Uterus (tissue), 4 donors: ENCODE results near the gene RBFOX2. TPM values are rescaled to one million over a fixed set of nuclear protein-coding genes. Genes with fewer than 3 reads are reported as not detected.

Experiments
- DNase-seq, 2 donors: peaks; one replicate each; pipeline ENCODE4 v3.0.0-alpha.2; 2019 to 2020
- H3K27ac ChIP-seq, 2 donors: fragments of 200-600 bp; sonication (generic); 1 replicate in 1 of 2; 2 replicates in 1 of 2; pipeline ENCODE4 v1.5.1; 2016 to 2018
- H3K27me3 ChIP-seq, 2 donors: fragments of 200-600 bp; sonication (generic); one replicate each; pipeline ENCODE4 v1.5.1; 2018 to 2019; ENCODE audit warnings: control low read depth in 1 of 2
- H3K36me3 ChIP-seq, 2 donors: fragments of 200-600 bp; sonication (generic); one replicate each; pipeline ENCODE4 v1.5.1; 2019; ENCODE audit warnings: control low read depth in 1 of 2
- H3K4me1 ChIP-seq, 2 donors: fragments of 200-600 bp; sonication (generic); one replicate each; pipeline ENCODE4 v1.5.1; 2018 to 2019; ENCODE audit warnings: control low read depth in 1 of 2
- H3K4me3 ChIP-seq, 2 donors: fragments of 200-600 bp; sonication (generic); 1 replicate in 1 of 2; 2 replicates in 1 of 2; pipeline ENCODE4 v1.5.1; 2018 to 2019; ENCODE audit warnings: mild to moderate bottlenecking in 1 of 2
- H3K9me3 ChIP-seq, 2 donors: fragments of 200-600 bp; sonication (generic); one replicate each; pipeline ENCODE4 v1.5.1; 2019; ENCODE audit warnings: control low read depth in 1 of 2
- CTCF ChIP-seq, 4 experiments: fragments of 200-600 bp in 2 of 4; fragments of 450-650 bp in 2 of 4; sonication (generic) in 2 of 4; IDR thresholded peaks; one replicate each; pipeline ENCODE4 v1.5.1; 2016 to 2019; ENCODE audit warnings: antibody characterized with exemption in 4 of 4, mild to moderate bottlenecking in 2 of 4, moderate library complexity in 1 of 4
- POLR2A ChIP-seq, 2 donors: fragments of 450-650 bp; IDR thresholded peaks; one replicate each; pipeline ENCODE4 v1.6.1; 2016; ENCODE audit warnings: antibody characterized with exemption in 2 of 2, mild to moderate bottlenecking in 1 of 2, moderate library complexity in 1 of 2
- intact Hi-C: fragments of 100-400 bp; cut with DNase I; formaldehyde crosslinking; loops from one replicate; pipeline ENCODE4 v1.15.1; 2023; ENCODE audit warnings: low total_unique reads
- total RNA-seq, 4 donors: library from RNA; depleted of rRNA in 3 of 4; stranded (reverse); fragments of >200 nt in 3 of 4; gene quantifications; one replicate each; pipeline versions ENCODE4 v1.1.0 to v1.2.4, GENCODE V29; 2014 to 2023
- donor health status: DM: yes; HTN: yes; CAD: no.

The RBFOX2 gene
- total RNA-seq, 4 donors from 2014 or later: 81.0 to 311 (median 147) TPM

GRCh38 chr22:35914665-35915476 is 113.8 kb downstream of the RBFOX2 start:
- intact Hi-C loops: loop anchor here (5.0 to 10.0 kb wide), 2 partner anchors 70 to 268 kb away; partner anchors contain the start of gene APOL6
- DNase-seq: peak; percentile 43 to 73

GRCh38 chr22:35914357-35914664 is 114.3 kb downstream of the RBFOX2 start:
- intact Hi-C loops: loop anchor here (10.0 kb wide), 1 partner anchor 70 kb away; no protein-coding TSS in a partner anchor
- no peaks in the 10 kb centered on the region for H3K36me3 ChIP-seq
- peak overlapping the region; percentile 74 to 86 for H3K27ac ChIP-seq
- no peaks in the 10 kb centered on the region for H3K9me3 ChIP-seq
- DNase-seq: no peak
- H3K4me3 ChIP-seq: peak overlapping the region; percentile 31 to 40
- peaks cover 5 to 17% of the 10 kb centered on the region in 2 donors for H3K4me1 ChIP-seq
- H3K27me3 ChIP-seq: no peaks in the 10 kb centered on the region
- TF ChIP-seq POLR2A (IDR thresholded peaks at IDR 0.05) (no peak), CTCF (IDR thresholded peaks at IDR 0.05) (no peak)

More at GRCh38 chr22:35914665-35915476, 113.8 kb downstream of the RBFOX2 start:
- Histone ChIP-seq H3K36me3 (no peaks in the 10 kb centered on the region), H3K4me1 (peaks cover 5 to 17% of the 10 kb centered on the region in 2 donors), H3K4me3 (peak overlapping the region; percentile 31 to 40), H3K27me3 (no peaks in the 10 kb centered on the region), H3K9me3 (no peaks in the 10 kb centered on the region), H3K27ac (peak overlapping the region; percentile 74 to 86)
- TF ChIP-seq POLR2A (IDR thresholded peaks at IDR 0.05) (no peak), CTCF (IDR thresholded peaks at IDR 0.05) (no peak)

- Histone ChIP-seq H3K27me3 (no peaks in the 10 kb centered on the region), H3K9me3 (no peaks in the 10 kb centered on the region), H3K4me1 (peaks cover 5 to 17% of the 10 kb centered on the region in 2 donors), H3K36me3 (no peaks in the 10 kb centered on the region), H3K27ac (peak overlapping the region; percentile 74 to 86), H3K4me3 (peak overlapping the region in 1 of 2 donors; percentile 40)
- DNase-seq: no peak
- intact Hi-C loops: loop anchor here (10.0 kb wide), 1 partner anchor 69 kb away; no protein-coding TSS in a partner anchor
- TF ChIP-seq CTCF (IDR thresholded peaks at IDR 0.05): no peak
- no peak for TF ChIP-seq POLR2A (IDR thresholded peaks at IDR 0.05)
These were observed 114.7 kb downstream of the RBFOX2 start for GRCh38 chr22:35913925-35914324.

- DNase-seq: no peak
- H3K4me1 ChIP-seq: peaks cover 5 to 17% of the 10 kb centered on the region in 2 donors
- no peaks in the 10 kb centered on the region for H3K9me3 ChIP-seq
- intact Hi-C loops: loop anchor here (10.0 kb wide), 1 partner anchor 68 kb away; no protein-coding TSS in a partner anchor
- H3K27ac ChIP-seq: no peak overlapping the region
- no peaks in the 10 kb centered on the region for H3K27me3 ChIP-seq
- TF ChIP-seq CTCF (IDR thresholded peaks at IDR 0.05): no peak
- TF ChIP-seq POLR2A (IDR thresholded peaks at IDR 0.05): no peak
- H3K4me3 ChIP-seq: no peak overlapping the region
- H3K36me3 ChIP-seq: no peaks in the 10 kb centered on the region
These were observed 116.0 kb downstream of the RBFOX2 start for GRCh38 chr22:35912658-35913057.

GRCh38 chr22:35911877-35912276 is 116.7 kb downstream of the RBFOX2 start:
- no peak for DNase-seq
- Histone ChIP-seq H3K9me3 (no peaks in the 10 kb centered on the region), H3K27ac (no peak overlapping the region), H3K27me3 (no peaks in the 10 kb centered on the region), H3K4me3 (no peak overlapping the region), H3K36me3 (no peaks in the 10 kb centered on the region), H3K4me1 (peaks cover 5 to 17% of the 10 kb centered on the region in 2 donors)
- intact Hi-C loops: loop anchor here (10.0 kb wide), 1 partner anchor 67 kb away; no protein-coding TSS in a partner anchor
- TF ChIP-seq CTCF (IDR thresholded peaks at IDR 0.05) (no peak), POLR2A (IDR thresholded peaks at IDR 0.05) (no peak)
